ENCODE results near the gene PNPLA2.

The PNPLA2 gene

GRCh38 chr11:794766-795633 lies 23.7 kb upstream of the PNPLA2 start:
- H4K20me1 ChIP-seq: peaks cover 0 to 85% (median 64%) of the 10 kb centered on the region in 11 experiments; a peak in 18 of 22 replicates
- H3K4me1 ChIP-seq: peaks cover 19 to 43% (median 35%) of the 10 kb centered on the region in 10 experiments
- peak overlapping the region in 8 of 11 experiments; percentile 38 to 79 (median 73); a peak in 9 of 22 replicates for H3K27ac ChIP-seq

DNA sequence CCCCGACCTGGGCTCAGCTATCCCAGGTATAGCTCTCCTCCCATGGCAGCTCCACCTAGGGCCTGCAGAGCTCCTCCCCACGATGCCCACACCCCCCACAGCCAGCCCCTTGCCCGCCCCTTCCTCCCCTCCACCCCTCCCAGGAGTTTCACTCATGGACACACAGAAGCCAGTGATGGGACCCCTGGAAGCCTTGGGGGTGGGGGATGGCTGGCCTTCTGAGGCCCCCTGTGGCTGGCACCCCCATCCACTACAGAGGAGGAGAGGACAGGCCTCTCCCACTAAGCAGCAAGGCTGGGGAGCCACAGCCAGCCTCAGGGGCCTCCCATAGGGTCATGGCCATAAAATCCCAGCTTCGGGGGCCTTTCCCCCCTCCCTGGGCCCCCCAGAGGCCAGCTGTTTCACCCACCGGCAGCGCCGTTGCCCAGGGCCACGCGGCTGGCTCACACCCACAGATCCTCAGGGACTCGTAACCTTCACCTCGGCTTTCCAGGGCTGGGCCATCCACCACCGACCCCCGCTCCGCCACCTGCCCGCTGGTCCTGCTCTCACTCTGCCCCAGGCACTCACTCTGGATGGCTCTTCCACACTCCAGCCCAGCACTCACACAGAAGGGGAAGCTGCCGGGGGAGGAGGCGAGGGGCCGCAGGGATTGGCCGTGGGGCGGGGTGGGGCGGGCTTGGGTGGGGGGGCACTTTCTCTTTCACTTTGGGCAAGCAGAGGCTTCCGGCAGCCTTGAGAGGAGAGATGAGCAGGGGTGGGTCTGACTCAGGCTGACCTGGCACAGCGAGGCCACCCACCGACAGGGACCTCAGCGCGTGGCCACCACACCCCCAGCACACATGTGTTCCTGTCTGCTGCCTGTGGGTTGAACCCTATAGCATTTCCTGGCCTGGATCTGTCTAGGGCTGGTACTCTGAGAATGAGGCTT lies 22.8 kb upstream of the PNPLA2 start:
- TF ChIP-seq Cebpa-rat (IDR thresholded peaks at IDR 0.05): no peak
- H3K27ac ChIP-seq: peak overlapping the region; percentile 37 to 89 (median 82); a peak in 20 of 22 replicates
- peak overlapping the region; percentile 99 to 100 (median 100) for H3K4me2 ChIP-seq
- peaks cover 19 to 38% (median 34%) of the 10 kb centered on the region in 10 experiments for H3K4me1 ChIP-seq
- H3K9ac ChIP-seq: peak overlapping the region; percentile 79 to 93 (median 87)
- no peaks in the 10 kb centered on the region for H3K9me3 ChIP-seq (replicated peaks in 1 of 11)
- peak overlapping the region; percentile 63 to 92 (median 87) for H3K4me3 ChIP-seq
- H4K20me1 ChIP-seq: peaks cover 0 to 88% (median 62%) of the 10 kb centered on the region in 11 experiments; a peak in 18 of 22 replicates
- H3K27me3 ChIP-seq: no peaks in the 10 kb centered on the region
- H3K36me3 ChIP-seq: peaks cover 30 to 61% (median 53%) of the 10 kb centered on the region in 11 experiments; a peak in 21 of 22 replicates

More at GRCh38 chr11:794766-795633, 23.7 kb upstream of the PNPLA2 start:
- H3K9ac ChIP-seq: peak overlapping the region; percentile 74 to 93 (median 84); a peak in 20 of 22 replicates
- H3K27me3 ChIP-seq: no peaks in the 10 kb centered on the region
- TF ChIP-seq Cebpa-rat (IDR thresholded peaks at IDR 0.05): no peak
- peak overlapping the region; percentile 99 to 100 (median 100) for H3K4me2 ChIP-seq
- H3K9me3 ChIP-seq (replicated peaks in 1 of 11): no peaks in the 10 kb centered on the region
- peaks cover 21 to 54% (median 45%) of the 10 kb centered on the region in 11 experiments; a peak in 21 of 22 replicates for H3K36me3 ChIP-seq
- peak overlapping the region; percentile 63 to 92 (median 86); a peak in 19 of 20 replicates for H3K4me3 ChIP-seq

- H3K4me1 ChIP-seq: peaks cover 19 to 38% (median 33%) of the 10 kb centered on the region in 10 experiments
- peaks cover 0 to 88% (median 54%) of the 10 kb centered on the region in 11 experiments; a peak in 18 of 22 replicates for H4K20me1 ChIP-seq
- H3K9ac ChIP-seq: peak overlapping the region; percentile 74 to 93 (median 87)
- H3K27ac ChIP-seq: peak overlapping the region; percentile 29 to 89 (median 82); a peak in 21 of 22 replicates
- no peak for TF ChIP-seq Cebpa-rat (IDR thresholded peaks at IDR 0.05)
- peak overlapping the region; percentile 99 to 100 (median 100) for H3K4me2 ChIP-seq
- H3K27me3 ChIP-seq: no peaks in the 10 kb centered on the region
- no peaks in the 10 kb centered on the region for H3K9me3 ChIP-seq (replicated peaks in 1 of 11)
- peaks cover 25 to 61% (median 53%) of the 10 kb centered on the region in 11 experiments; a peak in 21 of 22 replicates for H3K36me3 ChIP-seq
- peak overlapping the region; percentile 63 to 92 (median 87) for H3K4me3 ChIP-seq
These were observed 22.0 kb upstream of the PNPLA2 start for GRCh38 chr11:796565-797295.

GRCh38 chr11:797296-798092 lies 21.2 kb upstream of the PNPLA2 start:
- Histone ChIP-seq H3K27me3 (no peaks in the 10 kb centered on the region), H3K9ac (peak overlapping the region; percentile 74 to 93 (median 87)), H3K27ac (peak overlapping the region in 10 of 11 experiments; percentile 53 to 89 (median 82); a peak in 20 of 22 replicates), H3K4me2 (peak overlapping the region; percentile 99 to 100 (median 100)), H3K9me3 (replicated peaks in 1 of 11) (no peaks in the 10 kb centered on the region), H3K4me1 (peaks cover 21 to 45% (median 38%) of the 10 kb centered on the region in 10 experiments), H3K36me3 (peaks cover 22 to 61% (median 53%) of the 10 kb centered on the region in 11 experiments; a peak in 20 of 22 replicates), H3K4me3 (peak overlapping the region; percentile 63 to 92 (median 87)), H4K20me1 (peaks cover 0 to 88% (median 51%) of the 10 kb centered on the region in 11 experiments; a peak in 18 of 22 replicates)
- TF ChIP-seq Cebpa-rat (IDR thresholded peaks at IDR 0.05): no peak

- H4K20me1 ChIP-seq: peaks cover 0 to 90% (median 55%) of the 10 kb centered on the region in 11 experiments; a peak in 18 of 22 replicates
- peaks cover 22 to 62% (median 55%) of the 10 kb centered on the region in 11 experiments; a peak in 20 of 22 replicates for H3K36me3 ChIP-seq
- H3K9ac ChIP-seq: peak within 1 kb of the TSS; percentile 74 to 93 (median 87)
- H3K4me1 ChIP-seq: peaks cover 28 to 52% (median 45%) of the 10 kb centered on the region in 10 experiments
- H3K27me3 ChIP-seq: no peaks in the 10 kb centered on the region
- H3K4me2 ChIP-seq: peak within 1 kb of the TSS; percentile 99 to 100 (median 100)
- TF ChIP-seq Cebpa-rat (IDR thresholded peaks at IDR 0.05): no peak
- peak within 1 kb of the TSS in 10 of 11 experiments; percentile 53 to 89 (median 82); a peak in 20 of 22 replicates for H3K27ac ChIP-seq
- H3K9me3 ChIP-seq (replicated peaks in 1 of 11): no peaks in the 10 kb centered on the region
- H3K4me3 ChIP-seq: peak within 1 kb of the TSS; percentile 63 to 92 (median 87)
These were observed 20.5 kb upstream of the PNPLA2 start, which contains the start of gene SLC25A22 for GRCh38 chr11:798093-798713. SLC25A22 (minus strand) TSS chr11:798281; CDS start chr11:795006, 3,275 bp downstream.

GRCh38 chr11:799641-800316 lies 18.9 kb upstream of the PNPLA2 start:
- Histone ChIP-seq H3K9ac (0 out of 22 replicates have a peak overlapping the region, but pooled peaks of 2 of the 11 experiments have one; percentile 18 to 93), H3K4me2 (no peak overlapping the region)

More at GRCh38 chr11:799641-800316, 18.9 kb upstream of the PNPLA2 start:
- H4K20me1 ChIP-seq: peaks cover 0 to 90% (median 53%) of the 10 kb centered on the region in 11 experiments; a peak in 18 of 22 replicates
- H3K27me3 ChIP-seq: no peaks in the 10 kb centered on the region
- H3K27ac ChIP-seq: no peak overlapping the region
- H3K36me3 ChIP-seq: peaks cover 11 to 48% (median 40%) of the 10 kb centered on the region in 11 experiments; a peak in 20 of 22 replicates
- H3K9me3 ChIP-seq (replicated peaks in 1 of 11): no peaks in the 10 kb centered on the region
- no peak overlapping the region for H3K4me3 ChIP-seq
- H3K4me1 ChIP-seq: peaks cover 44 to 60% (median 54%) of the 10 kb centered on the region in 10 experiments
- TF ChIP-seq Cebpa-rat (IDR thresholded peaks at IDR 0.05): no peak
